PC-3 (cell line): ENCODE results near the gene SIRPG.

Experiments used
- CTCF ChIP-seq: fragments of 300-600 bp; sonication (generic); conservative IDR thresholded peaks from 2 replicates; pipeline ENCODE4 v1.5.1; 2017; ENCODE audit warnings: antibody characterized with exemption, low read depth, mild to moderate bottlenecking, low read length
- EZH2phosphoT487 ChIP-seq: fragments of 300-600 bp; sonication (generic); IDR thresholded peaks from 2 replicates; pipeline ENCODE4 v1.6.1; 2018; ENCODE audit warnings: mild to moderate bottlenecking, antibody characterized with exemption, low read length, borderline replicate concordance

- TF ChIP-seq CTCF (no peak), EZH2phosphoT487 (no peak)
Measured at GRCh38 chr20:1664911-1665310, 7.3 kb upstream of the SIRPG start.
